GM12891 (cell line): ENCODE data around the gene ZDHHC11.

Experiments
- POLR2A ChIP-seq: IDR thresholded peaks from 2 replicates; pipeline ENCODE4 v1.6.1; 2011; ENCODE audit warnings: low read depth, low read length, control low read depth
- POLR2AphosphoS5 ChIP-seq: IDR thresholded peaks from 2 replicates; pipeline ENCODE4 v1.6.1; 2011; ENCODE audit warnings: low read depth, low read length, control low read depth
- POU2F2 ChIP-seq: IDR thresholded peaks from 2 replicates; pipeline ENCODE4 v1.6.1; 2011; ENCODE audit warnings: low read depth, mild to moderate bottlenecking, control low read depth, low read length, moderate library complexity
- SPI1 ChIP-seq: IDR thresholded peaks from 2 replicates; pipeline ENCODE4 v1.6.1; 2011; ENCODE audit warnings: low read depth, low read length, control low read depth
- TAF1 ChIP-seq: IDR thresholded peaks from 2 replicates; pipeline ENCODE4 v1.6.1; 2011; ENCODE audit warnings: low read depth, low read length, control low read depth

DNA sequence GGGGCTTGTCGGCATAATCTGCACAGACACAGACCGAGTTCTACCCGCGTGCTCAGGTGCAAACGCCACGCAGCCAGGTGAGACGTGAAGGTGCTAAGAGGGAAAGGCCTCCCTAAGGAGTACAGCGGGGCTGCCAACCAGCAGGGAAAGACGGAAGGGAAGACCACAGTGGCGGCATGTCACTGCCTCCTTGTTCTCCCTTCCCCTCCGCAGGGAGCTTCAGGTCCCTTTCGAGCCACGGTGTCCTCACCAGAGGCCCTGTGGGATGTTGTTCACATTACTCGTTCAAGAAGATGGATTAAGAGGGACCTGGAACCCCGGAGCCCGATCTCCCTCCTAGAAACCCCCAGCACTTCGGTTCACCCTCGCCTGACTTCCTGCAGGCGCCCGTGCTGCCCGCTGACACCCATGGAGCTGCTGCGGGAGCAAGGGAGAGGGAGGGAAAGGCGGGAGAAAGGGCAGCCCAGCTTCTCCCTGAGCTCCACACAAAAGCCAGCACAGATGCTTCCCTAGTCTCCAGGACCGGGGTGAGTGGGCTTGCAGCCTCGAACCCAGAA, 41.1 kb upstream of the ZDHHC11 start:
- TF ChIP-seq SPI1 (no peak), TAF1 (no peak), POLR2AphosphoS5 (no peak), POLR2A (no peak), POU2F2 (no peak)
